Mucosa of stomach (tissue), 1 donor: ENCODE results near the gene NBPF3.
"Not testable (repeated sequence)": the region's sequence is repeated elsewhere in the genome, so short reads cannot be mapped to it uniquely, and the experiment has no call there.

Experiments used
- H3K27me3 ChIP-seq: one replicate; pipeline ENCODE4 v1.7.0; 2013; ENCODE audit warnings: mild to moderate bottlenecking, low read length; ENCODE audit not compliant: control insufficient read depth, insufficient read depth
- H3K36me3 ChIP-seq: one replicate; pipeline ENCODE4 v1.7.0; 2013; ENCODE audit warnings: low read length; ENCODE audit not compliant: control insufficient read depth, insufficient read depth
- H3K4me1 ChIP-seq: one replicate; pipeline ENCODE4 v1.7.0; 2013; ENCODE audit warnings: mild to moderate bottlenecking, low read length; ENCODE audit not compliant: control insufficient read depth, insufficient read depth
- H3K4me3 ChIP-seq: one replicate; pipeline ENCODE4 v1.7.0; 2013; ENCODE audit warnings: low read length
- H3K9ac ChIP-seq: one replicate; pipeline ENCODE4 v1.7.0; 2013; ENCODE audit warnings: mild to moderate bottlenecking, low read length, moderate library complexity
- H3K9me3 ChIP-seq: one replicate; pipeline ENCODE4 v1.7.0; 2013; ENCODE audit warnings: mild to moderate bottlenecking, low read length, moderate library complexity; ENCODE audit not compliant: control insufficient read depth
- donor health status: Pancreatic carcinoma.

The NBPF3 gene

GRCh38 chr1:21439721-21440629, at the start of gene NBPF3:
Gene NBPF3, plus strand, starts transcription at chr1:21440137. Its CDS starts 4,950 bp downstream, at chr1:21445087.
- Histone ChIP-seq H3K4me1 (peaks cover 8% of the 10 kb centered on the region), H3K9me3 (no peaks in the 10 kb centered on the region), H3K36me3 (no peaks in the 10 kb centered on the region), H3K27me3 (no peaks in the 10 kb centered on the region), H3K4me3 (peak within 1 kb of the TSS; percentile 36), H3K9ac (peak within 1 kb of the TSS; percentile 64)

GRCh38 chr1:21391497-21391896, 48.4 kb upstream of the NBPF3 start:
- no peaks in the 10 kb centered on the region for H3K27me3 ChIP-seq
- no peak overlapping the region for H3K4me3 ChIP-seq
- no peaks in the 10 kb centered on the region for H3K36me3 ChIP-seq
- no peaks in the 10 kb centered on the region for H3K4me1 ChIP-seq
- no peaks in the 10 kb centered on the region for H3K9me3 ChIP-seq
- no peak overlapping the region for H3K9ac ChIP-seq

- no peaks in the 10 kb centered on the region for H3K4me1 ChIP-seq
- H3K4me3 ChIP-seq: no peak overlapping the region
- no peaks in the 10 kb centered on the region for H3K27me3 ChIP-seq
- no peaks in the 10 kb centered on the region for H3K36me3 ChIP-seq
- H3K9me3 ChIP-seq: no peaks in the 10 kb centered on the region
- H3K9ac ChIP-seq: no peak overlapping the region
Measured at GRCh38 chr1:21392587-21393263, 47.2 kb upstream of the NBPF3 start.

GRCh38 chr1:21396516-21396915, 43.4 kb upstream of the NBPF3 start:
- no peak overlapping the region for H3K4me3 ChIP-seq
- no peaks in the 10 kb centered on the region for H3K4me1 ChIP-seq
- H3K36me3 ChIP-seq: no peaks in the 10 kb centered on the region
- peaks cover 5% of the 10 kb centered on the region for H3K27me3 ChIP-seq
- H3K9me3 ChIP-seq: no peaks in the 10 kb centered on the region
- H3K9ac ChIP-seq: no peak overlapping the region

GRCh38 chr1:21397813-21398188, 42.1 kb upstream of the NBPF3 start:
- Histone ChIP-seq H3K36me3 (no peaks in the 10 kb centered on the region), H3K27me3 (peaks cover 5% of the 10 kb centered on the region), H3K4me1 (no peaks in the 10 kb centered on the region), H3K4me3 (no peak overlapping the region), H3K9me3 (no peaks in the 10 kb centered on the region), H3K9ac (no peak overlapping the region)

- H3K9ac ChIP-seq, H3K36me3 ChIP-seq, H3K27me3 ChIP-seq, H3K9me3 ChIP-seq, H3K4me3 ChIP-seq, H3K4me1 ChIP-seq: not testable (repeated sequence)
Measured at GRCh38 chr1:21401726-21402346, 38.1 kb upstream of the NBPF3 start.

- Histone ChIP-seq H3K27me3 (no peaks in the 10 kb centered on the region), H3K9me3 (no peaks in the 10 kb centered on the region), H3K4me3 (no peak overlapping the region), H3K9ac (no peak overlapping the region), H3K4me1 (no peaks in the 10 kb centered on the region), H3K36me3 (no peaks in the 10 kb centered on the region)
Measured at GRCh38 chr1:21406659-21407058, 33.3 kb upstream of the NBPF3 start.

GRCh38 chr1:21409897-21410296, 30.0 kb upstream of the NBPF3 start:
- H3K9ac ChIP-seq, H3K4me3 ChIP-seq, H3K4me1 ChIP-seq, H3K27me3 ChIP-seq, H3K9me3 ChIP-seq, H3K36me3 ChIP-seq: not testable (repeated sequence)

GRCh38 chr1:21414015-21414414, 25.9 kb upstream of the NBPF3 start:
- no peaks in the 10 kb centered on the region for H3K36me3 ChIP-seq
- H3K27me3 ChIP-seq: no peaks in the 10 kb centered on the region
- no peak overlapping the region for H3K9ac ChIP-seq
- no peak overlapping the region for H3K4me3 ChIP-seq
- no peaks in the 10 kb centered on the region for H3K9me3 ChIP-seq
- no peaks in the 10 kb centered on the region for H3K4me1 ChIP-seq

- H3K9ac ChIP-seq, H3K4me3 ChIP-seq, H3K27me3 ChIP-seq, H3K36me3 ChIP-seq, H3K4me1 ChIP-seq, H3K9me3 ChIP-seq: not testable (repeated sequence)
Measured at GRCh38 chr1:21420378-21420777, 19.6 kb upstream of the NBPF3 start.

GRCh38 chr1:21421307-21421706, 18.6 kb upstream of the NBPF3 start:
- H3K4me1 ChIP-seq, H3K9ac ChIP-seq, H3K36me3 ChIP-seq, H3K27me3 ChIP-seq, H3K9me3 ChIP-seq, H3K4me3 ChIP-seq: not testable (repeated sequence)

GRCh38 chr1:21427798-21428480, 12.0 kb upstream of the NBPF3 start:
- not testable (repeated sequence) for H3K36me3 ChIP-seq, H3K27me3 ChIP-seq, H3K9me3 ChIP-seq, H3K4me3 ChIP-seq, H3K9ac ChIP-seq, H3K4me1 ChIP-seq
